Measurements from ENCODE around the gene UBL4A. TPM values are rescaled to one million over a fixed set of nuclear protein-coding genes. Genes with fewer than 3 reads are reported as not detected.

Gene UBL4A
- total and polyA plus RNA-seq, 5 experiments from 2014 or later = 29.0 to 51.7 (median 31.1) TPM

DNA sequence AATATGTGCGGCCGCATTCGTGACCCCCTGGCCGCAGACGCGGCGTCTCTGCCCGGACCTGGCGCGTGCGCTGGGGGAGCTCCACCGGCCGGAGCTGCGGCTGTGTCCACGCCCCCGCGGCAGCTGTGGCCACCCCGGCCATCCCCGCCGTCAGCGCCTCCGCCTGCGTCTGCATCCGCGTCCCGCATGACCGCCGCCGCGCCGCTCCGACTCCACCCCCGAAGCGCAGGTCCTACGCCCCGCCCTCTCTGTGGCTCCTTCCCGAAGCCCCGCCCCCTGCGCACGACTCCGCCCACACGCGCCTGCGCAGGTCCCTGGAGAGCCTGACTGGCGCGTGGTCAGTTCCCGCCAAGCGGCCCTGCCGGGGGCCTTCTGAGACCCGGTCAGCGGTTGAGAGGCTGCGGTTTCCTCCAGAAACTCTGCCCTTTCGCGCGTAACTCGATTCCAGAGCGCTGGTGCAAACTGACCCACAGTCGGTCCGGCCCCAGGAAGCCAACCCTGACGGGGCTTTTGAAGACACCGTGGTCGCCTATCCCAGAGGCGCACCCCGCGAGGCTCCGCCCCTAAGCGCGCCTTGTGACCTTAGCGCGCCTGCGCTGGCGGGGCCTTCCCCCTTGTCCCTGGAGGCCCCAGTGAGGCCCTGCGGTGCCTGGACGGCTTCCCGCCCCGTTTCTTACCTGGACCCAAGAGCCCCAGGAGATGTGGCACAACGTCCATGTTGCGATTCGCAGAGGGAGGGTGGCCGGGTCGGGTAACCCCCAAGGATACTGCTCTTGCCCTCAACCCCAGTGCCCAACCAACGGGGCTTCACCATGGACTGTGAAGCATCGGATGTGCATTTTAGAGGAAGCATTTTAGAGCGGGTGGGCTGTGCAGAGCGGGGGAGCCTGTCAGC is 7.4 kb downstream of the UBL4A start, which contains the start of gene LAGE3:
Gene LAGE3, minus strand, starts transcription at position 554 of the 895 bp plus-strand sequence. Its CDS starts 366 bp downstream, at position 188.
- Mint-ChIP-seq H3K36me3 (no peaks in the 10 kb centered on the region), H3K27me3 (no peaks in the 10 kb centered on the region), H3K4me3 (peak within 1 kb of the TSS; percentile 79 to 91 (median 83)), H3K27ac (peak within 1 kb of the TSS; percentile 75 to 95 (median 90)), H3K9me3 (no peaks in the 10 kb centered on the region), H3K4me1 (peaks cover 0 to 34% (median 23%) of the 10 kb centered on the region in 4 donors)
- ATAC-seq (peak; percentile 89 to 91), DNase-seq (peak; percentile 84 to 98 (median 92))
- POLR2A ChIA-PET = interaction anchor here (0.7 to 3.3 kb wide), 8 partner anchors 10 to 100 kb away, joined by 3 to 15 read pairs (median 6); partner anchors contain the start of genes EMD, PLXNA3, RPL10 and SLC10A3

GRCh38 chrX:154477891-154478477 is 8.4 kb downstream of the UBL4A start:
- DNase-seq = no peak
- POLR2A ChIA-PET = interaction anchor here (0.8 to 3.3 kb wide), 7 partner anchors 9 to 533 kb away, joined by 3 to 15 read pairs (median 4); partner anchors contain the start of genes FAM3A, PLXNA3, RENBP and RPL10
- H3K4me3 Mint-ChIP-seq = peak overlapping the region; percentile 79 to 91 (median 83)

DNA sequence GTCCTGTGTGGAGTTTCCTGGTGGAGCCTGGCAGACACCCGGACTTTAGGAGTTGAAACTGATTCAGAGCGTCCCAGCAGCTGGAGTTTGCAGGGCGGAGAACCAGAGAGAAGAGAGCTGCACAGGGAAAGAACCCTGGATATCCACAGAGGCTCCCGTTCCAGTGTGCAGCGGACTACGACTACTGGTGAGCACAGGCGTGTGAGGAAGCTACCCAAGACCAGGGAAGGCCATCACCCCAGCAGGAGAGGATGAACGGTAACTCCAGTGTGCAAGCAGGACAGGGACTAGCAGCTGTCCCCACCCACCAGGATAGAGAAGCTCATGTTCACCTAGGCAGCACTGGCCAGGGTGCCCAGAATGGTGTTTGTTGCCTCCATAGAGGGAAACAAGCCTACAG is 9.6 kb downstream of the UBL4A start:
- ATAC-seq (no peak), DNase-seq (no peak)
- Mint-ChIP-seq H3K36me3 (peaks cover 0 to 10% (median 0%) of the 10 kb centered on the region in 3 donors), H3K4me1 (peaks cover 1 to 22% (median 18%) of the 10 kb centered on the region in 4 donors), H3K4me3 (peak overlapping the region in 5 of 10 donors; percentile 11 to 70 (median 30)), H3K27ac (peak overlapping the region in 6 of 10 donors; percentile 29 to 83 (median 58)), H3K9me3 (peaks cover 0 to 3% (median 0%) of the 10 kb centered on the region in 9 donors), H3K27me3 (no peaks in the 10 kb centered on the region)
- POLR2A ChIA-PET = interaction anchor here (0.7 to 3.3 kb wide), 5 partner anchors 9 to 78 kb away, joined by 3 to 15 read pairs (median 5); partner anchors contain the start of genes PLXNA3, RPL10 and SLC10A3

More at GRCh38 chrX:154477891-154478477, 8.4 kb downstream of the UBL4A start:
- peaks cover 1 to 27% (median 19%) of the 10 kb centered on the region in 4 donors for H3K4me1 Mint-ChIP-seq
- H3K36me3 Mint-ChIP-seq = peaks cover 0 to 5% (median 0%) of the 10 kb centered on the region in 3 donors
- ATAC-seq = no peak
- peaks cover 0 to under 1% (median 0%) of the 10 kb centered on the region in 9 donors for H3K9me3 Mint-ChIP-seq
- H3K27me3 Mint-ChIP-seq = no peaks in the 10 kb centered on the region
- peak overlapping the region in 9 of 10 donors; percentile 60 to 93 (median 87) for H3K27ac Mint-ChIP-seq

DNA sequence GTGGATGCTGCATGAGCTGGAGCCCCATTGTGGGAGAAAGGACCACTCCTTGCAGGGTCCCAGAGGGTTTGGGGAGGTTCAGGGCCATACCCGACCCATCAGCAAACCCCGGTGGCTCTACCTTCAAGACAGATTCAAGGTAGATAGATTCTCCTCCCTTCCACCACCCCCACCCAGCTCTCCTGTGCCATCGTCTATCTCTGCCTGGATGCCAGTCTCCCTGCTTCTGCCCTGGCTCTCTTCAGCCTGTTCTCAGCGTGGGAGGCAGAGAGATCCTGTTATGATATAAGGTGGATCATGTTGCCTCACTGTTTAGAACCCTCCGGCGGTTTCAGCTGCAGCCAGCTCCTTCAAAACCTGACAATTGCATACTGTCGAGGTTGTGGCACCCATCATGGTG is 12.7 kb downstream of the UBL4A start:
- POLR2A ChIA-PET = interaction anchor here (1.1 kb wide), 1 partner anchor 16 kb away, joined by 3 read pairs; the partner anchor contains the start of gene SLC10A3
- Mint-ChIP-seq H3K27ac (peak overlapping the region in 2 of 10 donors; percentile 40 to 67), H3K27me3 (no peaks in the 10 kb centered on the region), H3K4me3 (no peak overlapping the region), H3K36me3 (peaks cover 0 to 26% (median 0%) of the 10 kb centered on the region in 3 donors), H3K4me1 (peaks cover 1 to 18% (median 10%) of the 10 kb centered on the region in 4 donors), H3K9me3 (peaks cover 0 to 3% (median 0%) of the 10 kb centered on the region in 9 donors)
- no peak for ATAC-seq
- no peak for DNase-seq

GRCh38 chrX:154472685-154473632 is 13.5 kb downstream of the UBL4A start:
- peak overlapping the region in 2 of 10 donors; percentile 40 to 67 for H3K27ac Mint-ChIP-seq
- no peaks in the 10 kb centered on the region for H3K27me3 Mint-ChIP-seq
- DNase-seq (no peak), ATAC-seq (no peak)
- peaks cover 0 to 26% (median 0%) of the 10 kb centered on the region in 3 donors for H3K36me3 Mint-ChIP-seq
- no peak overlapping the region for H3K4me3 Mint-ChIP-seq
- peaks cover 0 to 3% (median 0%) of the 10 kb centered on the region in 9 donors for H3K9me3 Mint-ChIP-seq
- H3K4me1 Mint-ChIP-seq = peaks cover 1 to 16% (median 9%) of the 10 kb centered on the region in 4 donors
- POLR2A ChIA-PET = interaction anchor here (0.9 to 1.1 kb wide), 2 partner anchors 17 to 25 kb away, joined by 3 read pairs; partner anchors contain the start of gene SLC10A3

DNA sequence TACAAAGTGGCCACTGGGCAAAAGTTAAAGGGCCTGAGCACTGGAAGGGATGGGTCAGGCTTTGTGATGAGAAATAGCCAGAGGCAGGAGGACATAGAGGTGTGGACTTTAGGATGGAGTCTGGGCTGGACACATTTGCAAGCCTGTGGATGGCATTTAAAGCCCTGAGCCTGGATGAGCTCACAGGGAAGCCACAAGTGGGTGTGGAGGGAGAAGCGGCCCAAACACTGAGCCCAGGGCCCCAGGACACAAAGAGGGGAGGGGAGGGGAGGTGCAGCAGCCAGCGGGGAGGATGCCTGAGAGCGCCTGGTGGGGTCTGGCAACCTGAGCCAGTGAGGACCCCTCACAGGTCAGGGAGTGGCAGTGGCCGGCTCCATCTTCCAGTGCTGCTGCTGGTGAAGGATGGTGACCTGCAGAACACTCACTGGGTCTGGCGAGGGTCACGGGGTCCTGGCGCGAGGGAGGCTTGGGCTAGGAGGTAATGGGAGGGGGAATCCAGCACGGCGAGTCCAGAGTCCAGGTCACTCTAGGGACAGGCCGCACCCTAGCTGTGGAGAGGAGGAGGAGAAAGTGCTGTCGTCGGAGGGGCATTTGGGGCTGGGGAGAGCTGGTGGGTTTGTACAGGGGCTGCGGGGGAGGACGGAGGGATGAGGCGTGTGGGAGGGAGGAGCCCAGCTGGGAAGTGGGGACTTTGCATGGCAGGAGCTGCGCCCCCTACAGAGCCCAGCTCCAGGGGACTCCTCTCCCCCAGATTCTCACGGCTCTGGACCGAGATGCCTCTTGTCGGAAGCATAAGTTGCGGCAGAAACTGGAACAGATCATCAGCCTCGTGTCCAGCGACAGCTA is 14.4 kb downstream of the UBL4A start:
- DNase-seq = no peak
- H3K4me3 Mint-ChIP-seq = no peak overlapping the region
- peaks cover 0 to 26% (median 0%) of the 10 kb centered on the region in 3 donors for H3K36me3 Mint-ChIP-seq
- H3K4me1 Mint-ChIP-seq = peaks cover under 1 to 7% (median 4%) of the 10 kb centered on the region in 4 donors
- POLR2A ChIA-PET = interaction anchor here (0.9 kb wide), 1 partner anchor 26 kb away, joined by 3 read pairs; no protein-coding TSS in a partner anchor
- H3K9me3 Mint-ChIP-seq = peaks cover 0 to 3% (median 0%) of the 10 kb centered on the region in 9 donors
- H3K27ac Mint-ChIP-seq = peak overlapping the region in 1 of 10 donors; percentile 25
- ATAC-seq = no peak
- H3K27me3 Mint-ChIP-seq = no peaks in the 10 kb centered on the region

- H3K27me3 Mint-ChIP-seq = no peaks in the 10 kb centered on the region
- ATAC-seq (no peak), DNase-seq (no peak)
- H3K9me3 Mint-ChIP-seq = peaks cover 0 to 3% (median 0%) of the 10 kb centered on the region in 9 donors
- peaks cover 0 to 1% (median 0%) of the 10 kb centered on the region in 4 donors for H3K4me1 Mint-ChIP-seq
- H3K36me3 Mint-ChIP-seq = peaks cover 0 to 28% (median 0%) of the 10 kb centered on the region in 3 donors
- POLR2A ChIA-PET = no interaction called here
- H3K27ac Mint-ChIP-seq = peak overlapping the region in 1 of 10 donors; percentile 53
- no peak overlapping the region for H3K4me3 Mint-ChIP-seq
Observed at GRCh38 chrX:154470914-154471568, 15.4 kb downstream of the UBL4A start.

DNA sequence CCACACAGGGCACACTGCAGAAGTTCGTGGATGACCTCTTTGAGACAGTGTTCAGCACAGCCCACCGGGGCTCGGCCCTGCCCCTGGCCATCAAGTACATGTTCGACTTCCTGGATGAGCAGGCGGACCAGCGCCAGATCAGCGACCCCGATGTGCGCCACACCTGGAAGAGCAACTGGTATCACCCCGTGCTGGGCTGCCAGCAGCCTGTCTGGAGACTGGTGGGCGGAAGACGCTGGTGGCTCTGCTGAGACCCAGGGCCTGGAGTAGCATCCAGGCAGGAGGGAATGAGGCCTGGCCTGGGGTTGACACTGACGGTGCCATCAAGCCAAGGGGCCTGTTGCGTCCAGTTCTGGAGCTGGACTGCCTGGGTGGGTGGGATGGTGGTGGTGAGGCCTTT is 16.0 kb downstream of the UBL4A start:
- POLR2A ChIA-PET = no interaction called here
- Mint-ChIP-seq H3K27ac (no peak overlapping the region), H3K4me1 (peaks cover 0 to 1% (median 0%) of the 10 kb centered on the region in 4 donors), H3K4me3 (no peak overlapping the region), H3K9me3 (peaks cover 0 to 3% (median 0%) of the 10 kb centered on the region in 9 donors), H3K27me3 (no peaks in the 10 kb centered on the region), H3K36me3 (peaks cover 0 to 28% (median 0%) of the 10 kb centered on the region in 3 donors)
- ATAC-seq (no peak), DNase-seq (no peak)

GRCh38 chrX:154469880-154470279 is 16.5 kb downstream of the UBL4A start:
- no peaks in the 10 kb centered on the region for H3K27me3 Mint-ChIP-seq
- no peak for ATAC-seq
- H3K4me1 Mint-ChIP-seq = peaks cover 0 to 1% (median 0%) of the 10 kb centered on the region in 4 donors
- no peak for DNase-seq
- POLR2A ChIA-PET = no interaction called here
- H3K27ac Mint-ChIP-seq = peak overlapping the region in 1 of 10 donors; percentile 38
- H3K4me3 Mint-ChIP-seq = no peak overlapping the region
- H3K9me3 Mint-ChIP-seq = peaks cover 0 to 3% (median 0%) of the 10 kb centered on the region in 9 donors
- peaks cover 0 to 28% (median 0%) of the 10 kb centered on the region in 3 donors for H3K36me3 Mint-ChIP-seq

- ATAC-seq (no peak), DNase-seq (no peak)
- Mint-ChIP-seq H3K36me3 (peaks cover 0 to 28% (median 0%) of the 10 kb centered on the region in 3 donors), H3K4me1 (peaks cover 0 to 1% (median 0%) of the 10 kb centered on the region in 4 donors), H3K27ac (no peak overlapping the region), H3K9me3 (peaks cover 0 to 3% (median 0%) of the 10 kb centered on the region in 9 donors), H3K4me3 (no peak overlapping the region), H3K27me3 (no peaks in the 10 kb centered on the region)
- POLR2A ChIA-PET = interaction anchor here (1.0 kb wide), 1 partner anchor 9 kb away, joined by 3 read pairs; no protein-coding TSS in a partner anchor
Observed at GRCh38 chrX:154469114-154469513, 17.3 kb downstream of the UBL4A start.
